MM.1S (cell line): ENCODE results near the gene OAS2.

Experiments used
- CTCF ChIP-seq: fragments of 300-600 bp; sonication (generic); IDR thresholded peaks from 2 replicates; pipeline ENCODE4 v1.5.1; 2016; ENCODE audit warnings: antibody characterized with exemption, low read length, mixed read lengths
- EZH2 ChIP-seq: fragments of 300-600 bp; sonication (generic); optimal IDR thresholded peaks from 2 replicates; pipeline ENCODE3; 2017; ENCODE audit warnings: low read depth, mild to moderate bottlenecking, antibody characterized with exemption, low read length, mixed read lengths

- no peak for TF ChIP-seq CTCF
- no peak for TF ChIP-seq EZH2
Measured at GRCh38 chr12:113058553-113058952, 80.2 kb downstream of the OAS2 start.
